Embryonic facial prominence (tissue), 1 donor: ENCODE measurements around the gene GADD45GIP1.
"Not testable (repeated sequence)": the region's sequence is repeated elsewhere in the genome, so short reads cannot be mapped to it uniquely, and the experiment has no call there.

Source experiments
- DNase-seq: peaks from one replicate; pipeline ENCODE4 v3.0.0-alpha.2; 2016; ENCODE audit errors: extremely low spot score

GADD45GIP1 gene

GRCh38 chr19:12939975-12940423, 17.0 kb downstream of the GADD45GIP1 start:
- no peak for DNase-seq

DNA sequence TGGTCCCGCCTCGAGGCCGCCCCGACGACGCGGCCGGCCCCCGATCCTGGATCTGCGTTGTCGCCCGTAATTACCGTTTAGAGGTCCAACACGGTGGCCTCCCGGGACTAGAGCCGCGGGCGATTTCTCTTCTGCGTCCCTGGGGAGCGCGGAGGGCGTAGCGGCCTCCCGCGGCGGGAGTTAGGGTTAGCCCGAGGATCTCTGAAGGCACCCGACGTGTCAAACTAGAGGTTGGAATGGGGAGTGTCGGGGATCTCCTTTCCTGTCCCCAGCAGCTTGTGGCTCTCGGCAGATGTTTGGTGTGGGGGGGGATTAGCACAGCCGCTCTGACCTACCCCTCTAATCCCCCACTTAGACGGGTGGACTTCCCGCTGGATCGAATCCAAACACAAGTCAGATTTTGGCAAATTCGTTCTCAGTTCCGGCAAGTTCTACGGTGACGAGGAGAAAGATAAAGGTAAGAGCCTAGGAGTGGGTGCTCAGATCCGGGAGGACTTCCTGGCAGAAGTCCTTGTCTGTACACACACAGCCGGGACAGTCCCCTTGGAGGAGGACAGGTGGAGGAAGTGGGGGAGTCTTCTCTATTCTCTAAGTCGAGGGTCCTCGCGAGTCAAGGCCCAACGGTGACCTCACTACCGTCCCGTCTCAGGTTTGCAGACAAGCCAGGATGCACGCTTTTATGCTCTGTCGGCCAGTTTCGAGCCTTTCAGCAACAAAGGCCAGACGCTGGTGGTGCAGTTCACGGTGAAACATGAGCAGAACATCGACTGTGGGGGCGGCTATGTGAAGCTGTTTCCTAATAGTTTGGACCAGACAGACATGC, 18.0 kb downstream of the GADD45GIP1 start:
- no peak for DNase-seq

- peak; percentile 99 for DNase-seq
Measured at GRCh38 chr19:12937927-12938778, 18.9 kb downstream of the GADD45GIP1 start, which contains the start of gene CALR. CALR (plus strand) TSS chr19:12938609; CDS start chr19:12938680, 71 bp downstream.

GRCh38 chr19:12937093-12937926, 19.7 kb downstream of the GADD45GIP1 start:
- DNase-seq: no peak

DNA sequence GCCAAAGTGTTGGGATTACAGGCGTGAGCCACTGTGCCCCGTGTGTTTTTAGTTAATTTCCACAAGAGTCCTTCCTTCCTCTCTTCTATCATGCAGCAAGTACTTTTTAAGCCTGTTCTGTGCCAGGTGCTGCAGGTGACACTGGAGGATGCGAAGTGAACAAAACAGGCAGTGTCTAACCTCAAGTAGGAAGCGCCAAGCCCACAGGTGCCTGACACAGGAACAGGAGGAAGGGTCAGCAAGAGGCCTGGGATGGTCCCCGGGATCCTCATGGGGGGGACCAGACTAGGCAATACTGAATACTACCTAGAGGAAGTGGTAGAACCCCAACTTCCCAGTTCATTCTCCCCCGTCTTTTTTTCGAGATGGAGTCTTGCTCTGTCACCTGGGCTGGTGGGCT, 20.4 kb downstream of the GADD45GIP1 start:
- DNase-seq: no peak

- no peak for DNase-seq
Measured at GRCh38 chr19:12935071-12935470, 22.0 kb downstream of the GADD45GIP1 start.

- peak; percentile 71 for DNase-seq
Measured at GRCh38 chr19:12933287-12934072, 23.5 kb downstream of the GADD45GIP1 start, which contains the start of gene FARSA. FARSA (minus strand) TSS chr19:12933711; CDS start chr19:12933696, 15 bp downstream.

DNA sequence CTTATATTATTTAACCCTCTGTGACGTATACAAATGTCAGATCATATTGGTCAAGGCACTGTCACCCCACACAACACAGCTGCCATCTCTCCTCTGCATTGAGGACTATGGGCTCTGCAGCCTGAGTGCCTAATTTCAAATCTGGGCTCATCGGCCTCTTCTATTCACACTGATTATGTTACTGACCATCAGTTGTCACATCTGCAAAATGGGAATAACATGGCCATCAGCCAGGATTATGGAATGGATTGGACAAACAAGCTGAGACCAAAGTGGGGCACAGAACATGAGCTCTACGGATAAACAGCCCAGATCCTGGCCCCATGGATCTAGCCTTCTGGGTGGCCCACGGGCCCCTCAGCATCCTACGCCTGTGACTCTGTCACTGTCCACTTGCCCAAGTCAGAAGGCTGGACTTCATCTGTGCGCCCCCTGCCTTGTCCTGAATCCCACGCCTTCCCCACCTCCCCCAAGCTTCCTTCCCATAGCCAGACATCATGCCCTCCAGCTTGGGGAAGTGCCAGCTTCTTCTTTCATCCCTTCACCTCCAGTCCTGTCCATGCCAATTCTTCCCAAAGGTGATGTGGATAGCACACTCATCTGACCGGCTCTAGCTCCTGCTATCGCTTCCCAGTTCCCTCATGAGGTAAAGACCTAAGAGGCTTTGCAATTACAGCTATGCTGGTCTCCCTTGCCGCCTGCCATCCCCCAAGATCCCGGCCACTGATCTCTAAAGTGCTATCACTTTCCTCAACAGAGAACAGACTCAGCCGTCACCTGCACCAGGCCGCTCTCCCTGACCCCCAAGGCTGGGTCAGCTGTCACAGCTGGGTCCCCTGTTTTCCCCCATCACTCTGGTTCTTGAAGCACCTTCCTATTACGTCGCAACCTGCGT, 24.4 kb downstream of the GADD45GIP1 start:
- no peak for DNase-seq

- DNase-seq: no peak
Measured at GRCh38 chr19:12930002-12930645, 26.9 kb downstream of the GADD45GIP1 start.

GRCh38 chr19:12924621-12925310, 32.3 kb downstream of the GADD45GIP1 start:
- no peak for DNase-seq

- DNase-seq: no peak
Measured at GRCh38 chr19:12922959-12923358, 34.1 kb downstream of the GADD45GIP1 start.

GRCh38 chr19:12921047-12921446, 36.0 kb downstream of the GADD45GIP1 start:
- no peak for DNase-seq

GRCh38 chr19:12918253-12918652, 38.8 kb downstream of the GADD45GIP1 start:
- DNase-seq: no peak

GRCh38 chr19:12915860-12916259, 41.2 kb downstream of the GADD45GIP1 start:
- not testable (repeated sequence) for DNase-seq

GRCh38 chr19:12913851-12914690, 43.0 kb downstream of the GADD45GIP1 start:
- no peak for DNase-seq

- DNase-seq: peak; percentile 35
Measured at GRCh38 chr19:12913011-12913561, 43.9 kb downstream of the GADD45GIP1 start.

GRCh38 chr19:12912571-12912970, 44.5 kb downstream of the GADD45GIP1 start:
- peak; percentile 9 for DNase-seq
